Panc1 (cell line): ENCODE data around the gene RSPH4A. TPM values are rescaled to one million over a fixed set of nuclear protein-coding genes. Genes with fewer than 3 reads are reported as not detected.

Experiments
- ATAC-seq: fragments of 200-7000 bp; cut with Tn5 transposase; 2 replicates; pipeline ENCODE4 v1.9.1; 2020; ENCODE audit warnings: mild to moderate bottlenecking, moderate library complexity
- BruUV-seq: library from RNA; stranded (reverse); fragments of 400-500 nt; replicated peaks from 2 replicates; lab custom pipeline; 2021; lab: Mats Ljungman, UMichigan
- CTCF ChIA-PET: fragments of 300-600 bp; sonication (Branson Sonifier 250); formaldehyde crosslinking; loops from one replicate; lab custom pipeline; 2022; ENCODE audit warnings: antibody characterized with exemption; lab: Charles Lee
- POLR2A ChIA-PET: fragments of 300-600 bp; sonication (Branson Sonifier 250); formaldehyde crosslinking; loops from one replicate; lab custom pipeline; 2022; ENCODE audit warnings: antibody characterized with exemption; lab: Charles Lee
- DNase-seq: peaks from one replicate; pipeline ENCODE4 v3.0.0-alpha.2; 2010; ENCODE audit warnings: low read depth, low spot score
- H3K27ac ChIP-seq: 2 replicates; pipeline ENCODE4 v1.5.1; 2011; ENCODE audit warnings: mild to moderate bottlenecking, low read length, inconsistent platforms
- H3K27me3 ChIP-seq: fragments of 200-500 bp; sonication (Bioruptor generic); 2 replicates; pipeline ENCODE4 v1.6.0; 2014; ENCODE audit warnings: low read length, inconsistent platforms; ENCODE audit not compliant: control insufficient read depth, insufficient read depth
- H3K36me3 ChIP-seq: fragments of 200-500 bp; sonication (Bioruptor generic); 2 replicates; pipeline ENCODE4 v1.5.1; 2014; ENCODE audit warnings: inconsistent platforms, mild to moderate bottlenecking, low read length, moderate library complexity; ENCODE audit not compliant: control insufficient read depth, insufficient read depth
- H3K4me1 ChIP-seq: 2 replicates; pipeline ENCODE4 v1.5.1; 2011; ENCODE audit warnings: inconsistent platforms, mild to moderate bottlenecking, low read length, moderate library complexity; ENCODE audit not compliant: control insufficient read depth, insufficient read depth
- H3K4me3 ChIP-seq, 2 experiments: 2 replicates each; pipeline ENCODE4 v1.5.1; 2011 to 2012; ENCODE audit warnings: low read depth in 2 of 2, low read length in 2 of 2, mild to moderate bottlenecking in 2 of 2, inconsistent platforms in 1 of 2, moderate library complexity in 1 of 2
- H3K9me3 ChIP-seq: fragments of 200-500 bp; sonication (Bioruptor generic); 2 replicates; pipeline ENCODE4 v1.5.1; 2014; ENCODE audit warnings: low read depth, mild to moderate bottlenecking, inconsistent platforms, low read length, moderate library complexity; ENCODE audit not compliant: control insufficient read depth, insufficient read depth
- CTCF ChIP-seq: fragments of 450-650 bp; IDR thresholded peaks from 2 replicates; pipeline ENCODE4 v1.5.1; 2017; ENCODE audit warnings: mild to moderate bottlenecking
- POLR2AphosphoS5 ChIP-seq: IDR thresholded peaks from 2 replicates; pipeline ENCODE4 v1.6.1; 2012; ENCODE audit warnings: mild to moderate bottlenecking, low read depth, low read length, moderate library complexity
- REST ChIP-seq, 2 experiments: IDR thresholded peaks; 2 replicates each; pipeline ENCODE4 v1.6.1; 2011 to 2012; ENCODE audit warnings: low read depth in 2 of 2, control low read depth in 1 of 2, low read length in 1 of 2, mild to moderate bottlenecking in 1 of 2, moderate library complexity in 1 of 2; ENCODE audit not compliant: insufficient read depth in 1 of 2
- SIN3A ChIP-seq: IDR thresholded peaks from 2 replicates; pipeline ENCODE4 v1.6.1; 2012; ENCODE audit warnings: low read depth, mild to moderate bottlenecking, low read length, moderate library complexity, borderline replicate concordance; ENCODE audit not compliant: insufficient read depth
- TCF7L2 ChIP-seq: IDR thresholded peaks from 2 replicates; pipeline ENCODE4 v1.6.1; 2011; ENCODE audit warnings: mild to moderate bottlenecking, low read depth, low read length, inconsistent platforms
- in situ Hi-C: cut with HindIII; loops from 2 replicates; pipeline ENCODE4 v1.10.0; 2016; ENCODE audit warnings: low sequenced_read_pairs, low pct_unique_long_range_greater_than_20kb
- intact Hi-C: fragments of 100-400 bp; cut with micrococcal nuclease; formaldehyde crosslinking; loops from one replicate; pipeline ENCODE4 v1.10.0; 2022; ENCODE audit not compliant: unreplicated experiment
- total RNA-seq: library from RNA; stranded (reverse); gene quantifications from one replicate; pipeline ENCODE4 v1.2.1, GENCODE V29; 2021; ENCODE audit not compliant: unreplicated experiment

Gene RSPH4A
- total RNA-seq, 1 experiment from 2014 or later, result 0.44 TPM

- Histone ChIP-seq H3K27me3 (no peaks in the 10 kb centered on the region), H3K9me3 (no peaks in the 10 kb centered on the region), H3K4me3 (peak within 1 kb of the TSS; percentile 83 to 97), H3K36me3 (peaks cover 2% of the 10 kb centered on the region), H3K27ac (peak within 1 kb of the TSS; percentile 98), H3K4me1 (peaks cover 22% of the 10 kb centered on the region)
- BruUV-seq, result no TSS peak
- intact Hi-C loops, result no loop called here
- in situ Hi-C loops, result no loop called here
- TF ChIP-seq CTCF (no peak; the same call in 1 of the 2 replicates), TCF7L2 (peak; percentile 91), SIN3A (peak; percentile 96), POLR2AphosphoS5 (peak; percentile 96)
- ChIA-PET POLR2A (interaction anchor here (0.6 to 0.9 kb wide), 3 partner anchors 8 to 480 kb away, joined by 3 to 5 read pairs (median 4); no protein-coding TSS in a partner anchor), CTCF (no interaction called here)
- ATAC-seq (peak; percentile 99), DNase-seq (peak; percentile 99)
Measured at GRCh38 chr6:116570856-116571682, 45.2 kb upstream of the RSPH4A start, which contains the start of gene RWDD1. TSS of gene RWDD1 (plus strand) at chr6:116571504. CDS start at chr6:116571583, 79 bp downstream.

GRCh38 chr6:116571683-116572000 lies 44.6 kb upstream of the RSPH4A start:
- ChIA-PET POLR2A (interaction anchor here (0.6 to 0.9 kb wide), 3 partner anchors 9 to 480 kb away, joined by 3 to 5 read pairs (median 4); no protein-coding TSS in a partner anchor), CTCF (no interaction called here)
- H3K4me1 ChIP-seq, result peaks cover 22% of the 10 kb centered on the region
- BruUV-seq, result no TSS peak
- H3K36me3 ChIP-seq, result peaks cover 7% of the 10 kb centered on the region
- in situ Hi-C loops, result no loop called here
- peak overlapping the region; percentile 83 to 97 for H3K4me3 ChIP-seq
- ATAC-seq (no peak), DNase-seq (no peak)
- no peaks in the 10 kb centered on the region for H3K27me3 ChIP-seq
- peak overlapping the region; percentile 98 for H3K27ac ChIP-seq
- TF ChIP-seq CTCF (no peak), SIN3A (no peak), TCF7L2 (no peak), REST (IDR thresholded peaks at IDR 0.05; ENCODE audit: insufficient read depth in 1 of 2, low read depth in 2 of 2, low read length in 1 of 2) (no peak), POLR2AphosphoS5 (no peak)
- no peaks in the 10 kb centered on the region for H3K9me3 ChIP-seq
- intact Hi-C loops, result no loop called here
